Neuron (in vitro differentiated cells): ENCODE measurements around the gene INO80.
"Not testable (repeated sequence)": the region's sequence is repeated elsewhere in the genome, so short reads cannot be mapped to it uniquely, and the experiment has no call there.

Source experiments
- H2AFZ ChIP-seq: one replicate; pipeline ENCODE4 v1.6.1; 2013; ENCODE audit warnings: low read depth, mild to moderate bottlenecking, inconsistent platforms, low read length, moderate library complexity
- H3K27me3 ChIP-seq: one replicate; pipeline ENCODE4 v1.6.1; 2013; ENCODE audit warnings: low read length; ENCODE audit not compliant: insufficient read depth
- H3K36me3 ChIP-seq: one replicate; pipeline ENCODE4 v1.6.1; 2013; ENCODE audit warnings: low read length; ENCODE audit not compliant: insufficient read depth
- H3K4me1 ChIP-seq: one replicate; pipeline ENCODE4 v1.6.1; 2013; ENCODE audit warnings: low read length; ENCODE audit not compliant: insufficient read depth
- H3K4me3 ChIP-seq: 2 replicates; pipeline ENCODE4 v1.5.1; 2013; ENCODE audit warnings: mild to moderate bottlenecking, low read length, moderate library complexity
- H3K9me3 ChIP-seq: one replicate; pipeline ENCODE4 v1.6.1; 2013; ENCODE audit warnings: low read length

Gene INO80

GRCh38 chr15:41105348-41106334, 10.4 kb downstream of the INO80 start:
- Histone ChIP-seq H3K4me3 (no peak overlapping the region), H2AFZ (no peak overlapping the region), H3K9me3 (no peaks in the 10 kb centered on the region), H3K36me3 (peaks cover 12% of the 10 kb centered on the region), H3K27me3 (no peaks in the 10 kb centered on the region), H3K4me1 (no peaks in the 10 kb centered on the region)

- Histone ChIP-seq H3K4me3 (no peak overlapping the region), H3K27me3 (no peaks in the 10 kb centered on the region), H2AFZ (no peak overlapping the region), H3K4me1 (no peaks in the 10 kb centered on the region), H3K36me3 (peaks cover 11% of the 10 kb centered on the region), H3K9me3 (no peaks in the 10 kb centered on the region)
Observed at GRCh38 chr15:41104234-41104633, 11.8 kb downstream of the INO80 start.

- H3K36me3 ChIP-seq: peaks cover 7% of the 10 kb centered on the region
- no peak overlapping the region for H2AFZ ChIP-seq
- H3K27me3 ChIP-seq: no peaks in the 10 kb centered on the region
- no peaks in the 10 kb centered on the region for H3K9me3 ChIP-seq
- no peaks in the 10 kb centered on the region for H3K4me1 ChIP-seq
- no peak overlapping the region for H3K4me3 ChIP-seq
Observed at GRCh38 chr15:41102854-41103253, 13.2 kb downstream of the INO80 start.

GRCh38 chr15:41096178-41096577, 19.9 kb downstream of the INO80 start:
- H3K27me3 ChIP-seq: no peaks in the 10 kb centered on the region
- no peaks in the 10 kb centered on the region for H3K9me3 ChIP-seq
- H3K4me1 ChIP-seq: no peaks in the 10 kb centered on the region
- no peak overlapping the region for H2AFZ ChIP-seq
- H3K4me3 ChIP-seq: no peak overlapping the region
- H3K36me3 ChIP-seq: peaks cover 51% of the 10 kb centered on the region

GRCh38 chr15:41085029-41085428, 31.1 kb downstream of the INO80 start:
- peaks cover 82% of the 10 kb centered on the region for H3K36me3 ChIP-seq
- no peaks in the 10 kb centered on the region for H3K4me1 ChIP-seq
- no peaks in the 10 kb centered on the region for H3K27me3 ChIP-seq

GRCh38 chr15:41080144-41080543, 35.9 kb downstream of the INO80 start:
- peaks cover 77% of the 10 kb centered on the region for H3K36me3 ChIP-seq

More at GRCh38 chr15:41085029-41085428, 31.1 kb downstream of the INO80 start:
- peaks cover 2% of the 10 kb centered on the region for H3K9me3 ChIP-seq
- H3K4me3 ChIP-seq: no peak overlapping the region
- no peak overlapping the region for H2AFZ ChIP-seq

GRCh38 chr15:41079717-41080116, 36.4 kb downstream of the INO80 start:
- H3K36me3 ChIP-seq: peaks cover 77% of the 10 kb centered on the region
- peaks cover 2% of the 10 kb centered on the region for H3K9me3 ChIP-seq
- H3K4me1 ChIP-seq: no peaks in the 10 kb centered on the region
- no peaks in the 10 kb centered on the region for H3K27me3 ChIP-seq
- no peak overlapping the region for H3K4me3 ChIP-seq
- no peak overlapping the region for H2AFZ ChIP-seq

More at GRCh38 chr15:41080144-41080543, 35.9 kb downstream of the INO80 start:
- Histone ChIP-seq H3K4me1 (no peaks in the 10 kb centered on the region), H2AFZ (no peak overlapping the region), H3K4me3 (no peak overlapping the region), H3K27me3 (no peaks in the 10 kb centered on the region), H3K9me3 (peaks cover 2% of the 10 kb centered on the region)

GRCh38 chr15:41078879-41079278, 37.2 kb downstream of the INO80 start:
- not testable (repeated sequence) for H3K4me3 ChIP-seq, H3K27me3 ChIP-seq, H3K4me1 ChIP-seq, H3K9me3 ChIP-seq, H2AFZ ChIP-seq
- H3K36me3 ChIP-seq: peaks cover 79% of the 10 kb centered on the region

GRCh38 chr15:41078125-41078524, 38.0 kb downstream of the INO80 start:
- no peak overlapping the region for H3K4me3 ChIP-seq
- H3K9me3 ChIP-seq: no peaks in the 10 kb centered on the region
- peaks cover 79% of the 10 kb centered on the region for H3K36me3 ChIP-seq
- H3K27me3 ChIP-seq: no peaks in the 10 kb centered on the region
- no peaks in the 10 kb centered on the region for H3K4me1 ChIP-seq
- no peak overlapping the region for H2AFZ ChIP-seq

GRCh38 chr15:41073028-41073427, 43.1 kb downstream of the INO80 start:
- H3K36me3 ChIP-seq: peaks cover 75% of the 10 kb centered on the region
- H3K4me3 ChIP-seq: no peak overlapping the region
- no peak overlapping the region for H2AFZ ChIP-seq
- H3K9me3 ChIP-seq: no peaks in the 10 kb centered on the region
- no peaks in the 10 kb centered on the region for H3K4me1 ChIP-seq
- no peaks in the 10 kb centered on the region for H3K27me3 ChIP-seq

- H3K9me3 ChIP-seq: no peaks in the 10 kb centered on the region
- peaks cover 79% of the 10 kb centered on the region for H3K36me3 ChIP-seq
- H3K4me1 ChIP-seq: no peaks in the 10 kb centered on the region
- H3K27me3 ChIP-seq: no peaks in the 10 kb centered on the region
- H3K4me3 ChIP-seq: no peak overlapping the region
- H2AFZ ChIP-seq: no peak overlapping the region
Observed at GRCh38 chr15:41072013-41072412, 44.1 kb downstream of the INO80 start.

- no peak overlapping the region for H3K4me3 ChIP-seq
- peaks cover 15% of the 10 kb centered on the region for H3K9me3 ChIP-seq
- no peaks in the 10 kb centered on the region for H3K4me1 ChIP-seq
- H2AFZ ChIP-seq: no peak overlapping the region
- H3K27me3 ChIP-seq: no peaks in the 10 kb centered on the region
- H3K36me3 ChIP-seq: peaks cover 75% of the 10 kb centered on the region
Observed at GRCh38 chr15:41066516-41066915, 49.6 kb downstream of the INO80 start.

GRCh38 chr15:41061667-41062066, 54.4 kb downstream of the INO80 start:
- Histone ChIP-seq H3K9me3 (peaks cover 19% of the 10 kb centered on the region), H3K27me3 (no peaks in the 10 kb centered on the region), H2AFZ (no peak overlapping the region), H3K4me1 (no peaks in the 10 kb centered on the region), H3K36me3 (peaks cover 70% of the 10 kb centered on the region), H3K4me3 (no peak overlapping the region)
